Kasumi-1 (cell line): ENCODE data around the gene GPN2.
A peak's percentile ranks its signal among the peaks of the same experiment; 100 is the strongest.
"Not testable (repeated sequence)": the region's sequence is repeated elsewhere in the genome, so short reads cannot be mapped to it uniquely, and the experiment has no call there.

ENCODE experiments used
- DNase-seq, 2 experiments: peaks; one replicate each; lab custom pipeline; 2025; lab: John Stamatoyannopoulos, UW

The GPN2 gene

DNA sequence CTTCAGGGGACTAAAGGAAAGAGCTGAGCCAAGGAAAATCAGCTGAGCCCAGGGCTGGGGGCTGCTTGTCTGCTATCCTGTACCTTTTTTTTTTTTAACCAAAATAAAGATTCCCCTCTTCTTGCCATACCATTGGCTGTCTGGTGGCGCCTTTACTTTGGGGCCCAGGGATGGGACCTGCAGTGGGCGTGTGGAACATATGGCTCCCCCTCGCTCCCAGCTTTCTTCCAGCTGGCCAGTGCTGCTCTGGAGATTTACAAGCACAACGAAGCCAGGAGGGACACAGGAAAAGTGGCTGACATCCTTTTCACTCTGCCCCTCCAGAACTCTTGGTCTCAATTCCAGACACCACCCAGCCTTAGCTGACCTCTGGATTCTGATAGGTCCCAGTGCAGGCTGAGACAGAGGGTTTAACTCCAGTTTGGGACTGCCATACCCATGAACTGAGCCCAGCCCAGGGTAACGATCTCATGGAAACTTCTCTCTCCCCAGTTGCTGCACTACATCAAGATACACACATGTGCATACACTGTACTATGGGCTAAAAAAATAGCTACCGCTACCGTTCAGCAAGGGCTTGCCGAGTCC lies 32.5 kb downstream of the GPN2 start:
- DNase-seq = no peak

DNA sequence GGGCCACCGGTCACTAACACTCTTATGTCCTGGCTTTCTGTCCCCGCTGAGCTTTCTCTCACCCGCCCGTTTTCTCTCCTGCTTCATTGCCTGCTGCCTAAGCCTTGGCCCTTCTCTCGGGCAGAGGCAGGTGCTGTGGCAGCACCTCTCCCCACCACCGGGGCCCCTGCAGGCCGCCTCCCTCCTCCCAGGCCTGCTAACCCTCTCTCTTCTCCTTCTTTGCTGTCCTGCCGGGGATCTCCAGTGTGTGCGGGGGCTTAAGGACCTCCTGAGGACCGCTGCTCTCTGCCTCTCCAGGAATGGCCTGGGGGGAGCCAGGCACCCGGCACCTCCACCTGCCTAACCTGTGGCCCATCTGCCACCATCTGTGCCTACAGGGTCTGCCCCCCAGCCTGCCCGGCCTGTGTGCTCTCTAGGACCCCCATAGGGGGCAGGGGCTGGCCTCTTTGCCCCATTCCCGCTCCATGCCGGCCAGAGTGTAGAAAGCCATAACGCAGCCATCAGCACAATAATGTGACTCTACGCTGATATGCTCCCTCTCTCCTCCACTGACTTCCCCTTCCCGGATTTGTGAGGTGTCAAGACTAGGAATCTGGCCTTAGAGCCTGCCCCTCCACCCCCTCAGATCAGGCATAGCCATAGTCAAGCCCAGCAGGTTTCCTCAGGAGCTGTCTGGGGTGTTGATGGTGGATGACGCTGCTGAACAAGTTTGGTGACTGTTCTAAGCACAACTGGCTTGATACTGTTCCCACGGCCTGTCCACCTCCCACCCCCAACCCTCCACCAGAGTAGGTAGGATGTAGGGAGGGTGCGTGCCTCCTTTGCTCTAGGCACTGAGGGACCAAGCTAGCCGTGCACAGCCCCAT lies 33.2 kb downstream of the GPN2 start:
- DNase-seq = no peak

DNA sequence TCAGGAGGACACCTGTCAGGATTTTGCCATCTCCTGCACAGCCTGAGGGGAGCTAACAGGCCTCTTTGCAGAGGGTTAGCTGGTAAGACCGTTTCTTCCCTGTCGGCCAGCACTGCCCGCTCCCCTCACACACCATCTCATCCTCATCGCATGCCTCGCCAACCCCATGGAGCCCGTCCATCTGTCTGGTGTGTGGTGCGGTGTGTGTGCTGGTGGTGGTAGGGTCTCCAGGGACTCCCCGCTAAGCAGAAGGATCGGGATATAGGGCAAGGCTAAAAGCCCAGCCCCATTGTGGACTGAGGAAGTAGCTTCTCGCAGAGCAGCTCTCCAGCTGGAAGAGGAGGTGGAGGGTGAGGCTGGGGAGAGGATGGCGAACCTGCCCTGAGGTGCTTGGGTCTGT lies 33.9 kb downstream of the GPN2 start:
- DNase-seq = no peak

DNA sequence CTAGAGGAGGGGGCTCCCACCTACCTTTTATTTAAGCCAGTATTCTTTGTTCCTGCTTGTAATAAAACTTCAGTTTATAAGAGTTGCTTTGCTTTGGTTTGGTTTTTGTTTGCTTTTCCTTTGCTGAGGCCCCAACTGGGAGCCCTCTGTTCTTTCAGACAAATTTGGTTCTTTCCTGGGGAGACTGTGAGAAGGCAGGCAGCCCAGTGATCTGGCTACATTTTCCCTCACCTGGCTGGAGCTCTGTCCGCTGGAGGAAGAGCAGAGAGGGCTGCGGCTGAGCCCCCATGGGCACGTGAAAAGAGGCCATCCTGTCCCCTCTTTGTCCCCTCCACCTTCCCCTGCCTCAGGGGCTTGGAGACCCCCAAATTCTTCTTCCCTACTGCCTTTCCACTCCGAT lies 34.4 kb downstream of the GPN2 start:
- DNase-seq = no peak

DNA sequence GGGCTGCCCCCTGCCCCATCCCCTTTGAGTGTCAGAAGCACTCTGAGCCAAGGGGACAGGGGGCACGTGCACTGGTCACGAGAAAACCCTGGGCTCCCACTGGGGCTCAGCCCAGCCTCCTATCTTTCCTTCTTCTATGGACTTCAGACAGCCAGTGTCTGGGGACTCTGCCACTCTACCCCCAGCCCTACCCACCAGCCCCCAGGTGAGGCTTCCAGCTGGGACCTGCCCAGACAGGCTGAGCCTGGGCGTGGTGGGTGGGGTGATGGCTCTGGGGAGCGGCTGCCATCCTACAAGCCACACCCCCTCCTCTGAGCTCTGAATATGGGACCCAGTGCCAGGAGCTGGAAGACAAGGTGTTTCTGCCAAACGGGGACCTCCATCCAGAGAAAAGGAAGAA lies 35.2 kb downstream of the GPN2 start:
- no peak for DNase-seq

DNA sequence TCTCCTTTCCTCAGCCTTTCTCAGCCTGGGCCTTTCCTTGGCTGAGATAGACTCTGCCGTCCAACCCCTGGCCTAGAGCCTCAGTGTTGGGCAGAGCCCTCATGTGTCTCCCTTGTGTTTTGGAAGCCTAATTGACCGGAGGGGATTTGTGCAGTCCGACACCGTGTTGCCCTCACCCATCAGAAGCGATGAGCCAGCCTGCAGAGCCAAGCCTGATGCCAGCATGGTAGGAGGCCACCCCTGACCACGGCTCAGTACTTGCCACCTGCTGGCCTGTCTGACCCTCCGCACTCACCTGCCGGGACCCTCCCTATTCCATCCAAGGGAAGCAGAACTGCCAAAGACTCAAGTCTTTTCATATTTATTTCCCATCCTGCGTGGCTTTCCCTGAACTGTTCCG lies 36.5 kb downstream of the GPN2 start:
- no peak for DNase-seq

DNA sequence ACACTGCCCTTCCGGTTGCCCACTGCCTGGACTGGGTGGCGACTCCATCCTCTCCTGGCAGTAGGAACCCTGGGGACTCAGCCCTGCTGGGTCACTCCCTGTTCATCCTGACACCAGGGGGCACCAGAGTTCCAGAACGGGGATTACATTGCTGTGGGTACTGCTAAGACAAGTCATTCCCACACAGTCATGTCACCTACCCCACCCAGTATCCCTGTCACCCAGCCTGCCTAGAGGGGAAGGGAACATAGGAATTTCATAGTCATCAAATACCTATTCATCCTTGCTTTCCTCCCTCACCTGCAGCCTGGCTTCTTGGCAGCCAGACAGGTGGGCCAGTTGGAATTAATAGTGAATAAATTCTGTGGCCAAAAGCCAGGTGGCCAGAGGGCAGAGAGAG lies 36.9 kb downstream of the GPN2 start:
- peak; percentile 71 to 74 for DNase-seq

DNA sequence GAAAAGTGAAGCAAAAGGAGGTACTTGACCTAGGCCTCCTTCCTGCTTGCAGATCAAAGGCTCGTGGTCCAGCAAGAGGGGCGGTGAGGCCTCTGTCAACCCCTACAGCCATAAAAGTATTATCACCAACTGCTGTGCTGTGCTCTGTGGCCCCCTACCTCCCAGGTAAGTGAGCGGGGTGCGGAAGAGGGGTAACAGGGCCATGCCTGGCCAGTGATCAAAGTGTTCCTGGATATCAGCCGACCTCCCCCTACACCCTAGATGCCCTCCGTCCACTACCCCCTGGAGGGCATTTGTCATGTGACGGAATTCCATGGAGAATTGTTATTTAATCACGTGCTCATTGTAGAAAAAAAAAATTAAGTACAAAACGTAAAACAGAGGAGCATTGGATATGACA lies 37.4 kb downstream of the GPN2 start:
- no peak for DNase-seq

DNA sequence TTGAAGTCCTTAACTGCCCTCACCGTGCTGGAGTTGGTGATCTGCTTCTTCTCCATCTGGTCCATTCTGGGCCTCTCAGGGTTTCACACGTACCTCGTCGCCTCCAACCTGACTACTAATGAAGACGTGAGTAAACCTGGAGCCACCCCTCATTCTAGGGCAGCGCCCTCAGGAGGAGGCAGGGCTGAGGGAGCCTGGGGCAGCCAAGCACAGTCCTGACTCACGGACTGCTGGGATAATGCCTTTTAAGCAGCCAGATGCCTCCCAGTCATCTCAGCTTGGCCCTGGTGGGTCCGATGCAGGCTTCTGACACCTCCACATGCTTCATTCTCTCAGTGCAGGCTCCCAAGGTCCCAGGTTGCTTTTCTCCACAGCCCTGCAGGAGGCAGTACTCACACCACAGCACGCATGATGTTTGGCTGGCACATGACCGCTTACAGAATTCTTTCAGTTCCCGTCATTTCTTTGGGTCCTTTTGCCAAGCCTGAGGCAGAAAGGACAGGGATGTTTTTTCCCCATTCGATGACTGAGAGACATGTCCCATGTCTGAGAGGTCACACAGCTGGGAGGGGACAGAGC lies 38.9 kb downstream of the GPN2 start:
- no peak for DNase-seq

DNA sequence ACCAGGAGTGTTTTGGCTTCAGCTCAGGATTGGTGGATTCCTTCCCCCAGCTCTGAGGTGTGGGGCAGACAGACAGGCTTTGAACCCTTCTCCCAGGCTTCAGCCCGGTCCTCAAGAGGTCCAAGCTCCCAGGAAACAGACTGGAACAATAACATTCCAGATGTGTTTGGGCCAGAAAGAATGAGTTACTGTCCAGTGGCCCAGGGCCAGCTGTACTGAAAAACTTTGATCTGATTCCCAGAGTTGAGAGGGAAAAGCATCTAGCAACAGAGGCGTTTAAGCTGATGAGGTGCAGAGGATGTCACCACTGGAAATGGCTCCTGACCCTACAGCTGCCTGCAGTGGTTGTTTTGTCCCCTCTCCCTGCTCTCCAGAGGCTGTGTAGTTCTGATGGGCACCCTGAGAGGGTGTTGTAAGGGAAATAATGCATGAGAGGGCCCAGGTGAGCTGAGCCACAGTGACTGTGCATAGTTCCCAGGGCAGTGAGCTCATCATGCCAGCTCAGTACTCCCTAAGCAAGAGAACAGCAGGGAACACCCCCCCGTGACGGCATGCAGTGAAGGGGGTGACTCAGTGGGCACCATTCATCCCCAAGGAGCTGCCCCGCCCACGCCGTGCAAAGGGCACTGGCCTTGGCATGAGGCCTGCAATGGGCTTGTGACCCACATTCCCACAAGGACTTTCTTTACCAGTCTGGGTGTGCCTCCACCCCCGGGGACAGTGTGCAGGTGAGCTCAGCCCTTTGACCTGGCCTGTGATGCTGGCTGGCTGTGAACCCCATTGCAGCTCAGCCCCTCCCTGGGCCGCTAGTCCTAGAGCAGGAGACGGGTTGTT lies 40.9 kb downstream of the GPN2 start:
- no peak for DNase-seq

DNA sequence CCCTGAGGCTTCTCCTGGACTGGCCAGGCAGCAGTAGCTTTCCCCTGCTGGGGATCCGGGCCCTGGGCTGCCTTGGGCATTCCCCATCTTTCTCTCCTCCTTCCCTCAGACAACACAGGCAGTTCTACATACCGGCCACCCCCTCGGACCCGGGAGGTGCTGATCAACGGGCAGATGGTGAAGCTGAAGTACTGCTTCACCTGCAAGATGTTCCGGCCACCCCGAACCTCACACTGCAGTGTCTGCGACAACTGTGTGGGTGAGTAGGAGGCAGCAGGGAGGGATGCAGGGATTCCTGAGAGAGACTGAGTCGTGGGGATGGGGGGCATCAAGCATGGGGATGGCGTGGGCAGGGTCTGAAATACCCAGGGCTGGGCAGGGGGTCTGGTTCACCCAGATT lies 41.6 kb downstream of the GPN2 start:
- no peak for DNase-seq

DNA sequence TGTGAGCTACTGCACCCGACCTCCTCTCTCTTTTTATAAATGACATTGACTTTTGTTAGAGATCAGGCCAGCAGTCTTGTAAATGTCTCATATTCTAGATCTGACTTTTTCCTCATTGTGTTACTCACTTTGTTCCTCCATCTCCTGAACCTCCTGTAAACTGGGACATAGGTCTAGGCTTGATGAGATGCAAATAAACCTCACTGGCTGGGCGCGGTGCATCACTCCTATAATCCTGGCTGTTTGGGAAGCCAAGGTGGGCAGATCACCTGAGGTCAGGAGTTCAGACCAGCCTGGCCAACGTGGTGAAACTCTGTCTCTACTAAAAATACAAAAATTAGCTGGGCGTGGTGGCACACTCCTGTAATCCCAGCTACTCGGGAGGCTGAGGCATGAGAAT lies 42.3 kb downstream of the GPN2 start:
- DNase-seq = not testable (repeated sequence)

DNA sequence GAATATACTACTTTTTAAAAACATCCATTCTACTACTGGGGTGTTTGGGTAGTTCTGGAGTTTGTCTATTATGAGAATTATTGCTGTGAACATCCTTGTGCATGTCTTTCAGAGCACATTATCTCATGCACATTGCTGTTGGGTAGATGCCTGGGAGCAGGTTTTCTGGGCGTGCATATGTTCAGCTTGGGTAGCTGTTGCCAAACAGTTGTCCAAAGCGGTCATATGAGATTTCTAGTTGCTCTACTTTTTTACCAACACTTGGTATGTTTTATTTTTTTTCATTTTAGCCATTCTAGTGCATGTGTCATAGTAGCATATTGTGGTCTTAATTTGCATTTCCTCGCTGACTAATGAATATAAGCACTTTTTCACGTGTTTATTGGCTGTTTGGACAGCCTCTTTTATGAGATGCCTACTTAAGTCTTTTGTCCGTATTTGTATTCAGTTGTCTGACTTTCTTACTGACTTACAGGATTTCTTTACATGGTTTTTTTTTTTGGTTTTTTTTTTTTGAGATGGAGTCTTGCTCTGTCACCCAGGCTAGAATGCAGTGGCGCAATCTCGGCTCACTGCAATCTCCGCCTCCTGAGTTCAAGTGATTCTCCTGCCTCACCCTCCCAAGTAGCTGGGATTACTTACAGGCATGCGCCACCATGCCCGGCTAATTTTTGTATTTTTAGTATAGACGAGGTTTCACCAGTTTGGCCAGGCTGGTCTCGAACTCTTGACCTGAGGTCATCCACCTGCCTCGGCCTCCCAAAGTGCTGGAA lies 45.5 kb downstream of the GPN2 start:
- DNase-seq = no peak

DNA sequence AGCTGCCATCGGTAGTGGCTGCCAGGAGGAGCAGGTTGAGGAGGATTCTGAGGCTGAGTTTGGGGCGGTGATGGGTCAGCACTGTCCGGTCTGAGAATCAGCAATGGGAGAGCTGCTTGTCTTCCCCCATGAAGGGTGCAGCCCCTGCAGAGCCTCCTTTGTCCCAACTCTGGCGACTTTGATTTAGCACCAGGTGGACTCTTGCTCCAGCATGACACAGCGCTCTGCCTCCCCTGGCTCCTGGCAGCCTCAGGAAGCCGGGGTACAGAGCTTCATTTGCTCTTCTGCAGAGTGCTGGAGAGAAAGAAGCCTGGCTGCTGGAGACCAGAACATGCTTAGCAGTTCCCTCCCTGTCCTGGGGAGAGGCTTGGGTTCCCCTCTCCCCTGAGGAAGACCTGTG lies 50.3 kb downstream of the GPN2 start:
- DNase-seq = no peak

DNA sequence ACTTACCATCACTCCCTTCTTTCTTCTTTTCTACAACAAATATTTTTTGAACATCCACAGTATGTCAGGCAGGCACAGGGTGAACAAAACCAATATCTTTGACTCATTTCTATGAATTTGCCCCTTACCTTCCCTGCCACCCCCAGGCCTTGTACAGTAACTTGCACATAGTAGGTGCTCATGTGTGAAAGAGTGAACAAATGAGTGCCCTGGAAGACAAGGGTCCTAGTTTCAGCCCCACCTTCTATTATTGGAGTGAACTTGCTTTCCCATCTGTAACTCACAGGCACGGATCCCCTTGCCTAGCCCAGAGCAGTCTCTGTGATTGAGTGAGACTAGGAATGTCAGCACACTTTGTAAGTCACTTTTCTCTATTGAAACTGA lies 50.8 kb downstream of the GPN2 start:
- no peak for DNase-seq

DNA sequence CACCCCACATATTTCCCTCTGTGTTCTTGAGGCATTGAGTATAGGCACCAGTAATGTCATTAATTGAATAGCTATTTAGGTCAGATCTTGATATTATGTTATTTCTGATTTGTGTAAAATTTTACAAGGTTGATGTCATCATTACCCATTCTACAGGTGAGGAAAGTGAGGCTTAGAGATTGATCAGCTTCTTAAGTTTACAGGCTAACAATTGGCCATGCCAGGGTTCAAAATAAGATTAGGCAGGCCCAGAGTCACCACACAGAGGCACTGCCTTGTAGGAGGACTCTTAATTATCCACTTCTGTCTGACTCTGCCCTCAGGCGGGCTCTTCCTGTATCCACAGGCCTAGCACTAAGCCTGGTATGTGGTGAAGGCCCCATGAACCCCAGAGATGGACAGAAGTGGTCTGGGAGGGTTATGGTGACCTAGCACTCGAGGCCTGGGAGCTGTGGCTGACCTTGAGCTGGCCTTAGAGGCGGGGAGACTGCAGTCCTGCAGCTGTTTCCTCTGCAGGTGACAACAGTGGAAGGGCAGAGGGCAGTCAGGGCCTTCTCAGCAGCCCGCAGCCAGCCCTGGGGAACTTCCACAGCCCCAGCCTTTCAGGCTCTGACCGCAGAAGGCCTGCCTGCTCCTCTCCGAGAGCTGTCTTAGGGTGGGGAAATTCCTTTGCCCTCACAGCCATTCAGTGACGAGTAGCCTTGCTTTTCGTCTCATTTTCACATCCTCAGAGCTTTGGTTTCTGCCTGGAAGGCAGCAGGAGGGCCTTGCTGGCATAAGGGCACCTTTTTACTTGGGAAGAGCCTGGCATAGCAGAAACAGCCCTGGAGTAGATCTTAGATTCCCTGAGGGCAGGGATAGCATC lies 51.4 kb downstream of the GPN2 start:
- DNase-seq = no peak

DNA sequence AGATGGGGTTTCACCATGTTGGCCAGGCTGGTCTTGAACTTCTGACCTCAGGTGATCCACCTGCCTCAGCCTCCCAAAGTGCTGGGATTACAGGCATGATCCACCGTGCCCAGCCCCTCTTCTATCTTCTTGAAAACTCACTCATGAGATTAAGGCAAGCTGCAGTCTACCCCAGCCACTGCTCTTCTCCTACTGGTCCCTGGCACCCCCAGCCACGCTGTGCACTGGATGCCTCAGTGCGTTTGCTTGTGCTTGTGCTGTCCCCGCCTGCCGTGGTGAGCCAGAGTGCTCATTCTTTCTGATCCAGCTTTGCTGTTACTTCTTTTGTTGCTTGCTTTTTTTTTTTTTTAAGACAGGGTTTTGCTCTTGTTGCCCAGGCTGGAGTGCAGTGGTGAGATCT lies 52.4 kb downstream of the GPN2 start:
- not testable (repeated sequence) for DNase-seq

DNA sequence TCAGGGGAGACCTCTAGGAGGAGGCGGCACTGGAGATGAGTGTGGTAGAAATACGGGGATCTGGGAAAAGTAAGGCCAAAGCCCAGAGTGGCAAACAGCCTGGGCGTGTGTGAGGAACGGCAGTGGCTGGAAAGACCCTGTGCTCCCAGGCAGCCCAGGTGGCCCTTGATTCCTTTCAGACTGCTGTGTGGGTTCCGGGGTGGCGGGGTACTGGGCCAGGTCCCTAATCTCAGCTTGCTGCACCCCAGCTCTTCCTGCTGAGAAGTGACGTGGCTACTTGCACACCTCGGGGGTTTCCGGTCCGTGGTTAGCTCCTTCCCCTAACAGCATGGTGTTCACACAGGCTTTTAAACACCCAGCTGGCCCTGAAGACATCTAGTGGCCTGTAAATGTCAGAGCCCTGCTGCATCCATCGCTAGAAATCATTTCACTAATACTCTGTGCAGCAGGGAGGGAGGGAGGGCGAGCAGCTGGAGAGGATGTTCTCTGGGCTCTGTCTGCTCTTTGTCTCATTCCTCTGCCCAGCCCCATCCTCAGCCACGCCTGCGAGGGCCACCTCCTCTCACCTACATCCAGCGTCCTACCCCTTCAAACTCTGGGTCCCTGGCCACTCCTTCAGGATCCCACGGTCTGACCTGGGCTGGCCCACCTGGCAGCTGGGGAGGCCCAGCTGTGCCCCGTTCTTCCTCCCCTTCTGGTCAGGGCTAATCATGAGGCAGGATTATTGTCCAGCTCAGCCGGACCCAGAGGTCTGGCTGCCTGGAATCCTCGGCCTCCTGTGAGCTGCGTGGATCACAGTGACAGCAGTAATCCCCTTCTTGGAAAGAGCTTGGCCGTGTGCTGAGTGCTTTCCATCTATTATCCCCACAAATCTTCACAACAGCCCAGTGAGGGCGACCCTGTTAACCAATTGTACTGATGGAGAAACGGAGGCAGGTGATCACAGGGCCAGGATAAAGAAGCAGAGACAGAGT lies 56.4 kb downstream of the GPN2 start:
- peak; percentile 87 to 92 for DNase-seq

DNA sequence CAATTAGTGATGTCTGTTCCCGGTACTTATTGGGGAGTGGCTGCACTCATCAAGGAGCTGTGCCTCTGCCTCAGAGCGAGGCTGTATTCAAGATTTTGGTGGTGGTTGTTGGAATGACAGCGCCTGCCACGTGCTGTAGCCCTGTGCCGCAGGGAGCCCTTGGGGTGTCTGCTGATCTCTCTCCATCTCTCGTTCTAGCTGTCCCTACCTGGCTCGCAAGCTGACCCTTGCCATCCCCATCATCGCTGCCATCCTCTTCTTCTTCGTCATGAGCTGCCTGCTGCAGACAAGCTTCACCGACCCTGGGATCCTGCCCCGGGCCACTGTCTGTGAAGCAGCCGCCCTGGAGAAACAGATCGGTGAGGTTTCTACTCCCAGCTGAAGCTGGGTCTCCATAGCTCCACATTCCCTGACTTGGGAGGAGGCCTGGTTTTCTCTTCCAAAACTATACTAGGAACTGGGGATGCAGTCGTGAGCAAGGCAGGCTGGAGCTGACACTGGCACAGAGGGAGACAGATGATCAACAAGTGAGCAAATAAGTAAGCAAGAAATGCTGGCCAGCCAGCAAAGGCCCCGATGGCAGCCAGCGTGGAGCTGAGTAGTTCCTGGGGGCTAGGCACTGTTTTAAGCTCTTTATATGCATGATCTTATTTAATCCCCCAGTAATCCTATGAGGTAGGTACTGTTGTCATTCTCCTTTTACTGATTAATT lies 57.7 kb downstream of the GPN2 start:
- no peak for DNase-seq
